ENCODE data around the gene ENDOG.

DNA sequence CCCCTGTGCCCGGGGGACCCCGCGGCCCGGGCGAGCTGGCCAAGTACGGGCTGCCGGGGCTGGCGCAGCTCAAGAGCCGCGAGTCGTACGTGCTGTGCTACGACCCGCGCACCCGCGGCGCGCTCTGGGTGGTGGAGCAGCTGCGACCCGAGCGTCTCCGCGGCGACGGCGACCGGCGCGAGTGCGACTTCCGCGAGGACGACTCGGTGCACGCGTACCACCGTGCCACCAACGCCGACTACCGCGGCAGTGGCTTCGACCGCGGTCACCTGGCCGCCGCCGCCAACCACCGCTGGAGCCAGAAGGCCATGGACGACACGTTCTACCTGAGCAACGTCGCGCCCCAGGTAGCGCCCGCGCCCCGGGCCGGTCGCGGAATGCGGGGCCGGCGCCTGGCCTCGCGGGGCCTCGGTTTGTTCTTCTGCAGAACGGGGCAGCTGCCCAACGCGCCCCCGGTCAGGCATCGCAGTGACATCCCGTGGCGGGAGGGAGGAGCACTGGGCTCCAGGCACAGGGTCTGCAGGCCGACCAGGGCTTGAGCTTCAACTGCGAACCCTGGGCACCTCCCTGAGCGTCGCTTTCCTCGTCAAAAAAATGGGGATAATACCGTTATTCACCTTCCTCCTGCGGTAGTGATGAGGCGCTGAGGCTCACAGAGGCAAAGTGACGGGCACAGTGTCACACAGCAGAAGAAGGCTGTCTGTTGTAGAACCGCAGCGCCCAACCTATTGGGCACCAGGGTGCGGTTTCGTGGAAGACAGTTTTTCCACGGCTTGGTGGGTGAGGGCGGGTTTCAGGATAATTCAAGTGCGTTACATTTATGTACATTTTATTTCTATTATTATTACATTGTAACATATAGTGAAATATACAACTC is 777 bp downstream of the ENDOG start:
- TF ChIP-seq SUZ12 (IDR thresholded peaks at IDR 0.05; ENCODE audit: extremely low read depth, insufficient read depth, insufficient read length) (no peak), YY1 (IDR thresholded peaks at IDR 0.05; ENCODE audit: insufficient read depth, insufficient read length) (no peak), ZNF274 (IDR thresholded peaks at IDR 0.05; ENCODE audit: low read depth, low read length) (no peak)
